ENCODE data around the gene ARHGEF10L. TPM values are rescaled to one million over a fixed set of nuclear protein-coding genes. Genes with fewer than 3 reads are reported as not detected.
"Not testable (repeated sequence)": the region's sequence is repeated elsewhere in the genome, so short reads cannot be mapped to it uniquely, and the experiment has no call there.

The ARHGEF10L gene, protein sequence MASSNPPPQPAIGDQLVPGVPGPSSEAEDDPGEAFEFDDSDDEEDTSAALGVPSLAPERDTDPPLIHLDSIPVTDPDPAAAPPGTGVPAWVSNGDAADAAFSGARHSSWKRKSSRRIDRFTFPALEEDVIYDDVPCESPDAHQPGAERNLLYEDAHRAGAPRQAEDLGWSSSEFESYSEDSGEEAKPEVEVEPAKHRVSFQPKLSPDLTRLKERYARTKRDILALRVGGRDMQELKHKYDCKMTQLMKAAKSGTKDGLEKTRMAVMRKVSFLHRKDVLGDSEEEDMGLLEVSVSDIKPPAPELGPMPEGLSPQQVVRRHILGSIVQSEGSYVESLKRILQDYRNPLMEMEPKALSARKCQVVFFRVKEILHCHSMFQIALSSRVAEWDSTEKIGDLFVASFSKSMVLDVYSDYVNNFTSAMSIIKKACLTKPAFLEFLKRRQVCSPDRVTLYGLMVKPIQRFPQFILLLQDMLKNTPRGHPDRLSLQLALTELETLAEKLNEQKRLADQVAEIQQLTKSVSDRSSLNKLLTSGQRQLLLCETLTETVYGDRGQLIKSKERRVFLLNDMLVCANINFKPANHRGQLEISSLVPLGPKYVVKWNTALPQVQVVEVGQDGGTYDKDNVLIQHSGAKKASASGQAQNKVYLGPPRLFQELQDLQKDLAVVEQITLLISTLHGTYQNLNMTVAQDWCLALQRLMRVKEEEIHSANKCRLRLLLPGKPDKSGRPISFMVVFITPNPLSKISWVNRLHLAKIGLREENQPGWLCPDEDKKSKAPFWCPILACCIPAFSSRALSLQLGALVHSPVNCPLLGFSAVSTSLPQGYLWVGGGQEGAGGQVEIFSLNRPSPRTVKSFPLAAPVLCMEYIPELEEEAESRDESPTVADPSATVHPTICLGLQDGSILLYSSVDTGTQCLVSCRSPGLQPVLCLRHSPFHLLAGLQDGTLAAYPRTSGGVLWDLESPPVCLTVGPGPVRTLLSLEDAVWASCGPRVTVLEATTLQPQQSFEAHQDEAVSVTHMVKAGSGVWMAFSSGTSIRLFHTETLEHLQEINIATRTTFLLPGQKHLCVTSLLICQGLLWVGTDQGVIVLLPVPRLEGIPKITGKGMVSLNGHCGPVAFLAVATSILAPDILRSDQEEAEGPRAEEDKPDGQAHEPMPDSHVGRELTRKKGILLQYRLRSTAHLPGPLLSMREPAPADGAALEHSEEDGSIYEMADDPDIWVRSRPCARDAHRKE (N-terminal part only)
- not detected for total RNA-seq

DNA sequence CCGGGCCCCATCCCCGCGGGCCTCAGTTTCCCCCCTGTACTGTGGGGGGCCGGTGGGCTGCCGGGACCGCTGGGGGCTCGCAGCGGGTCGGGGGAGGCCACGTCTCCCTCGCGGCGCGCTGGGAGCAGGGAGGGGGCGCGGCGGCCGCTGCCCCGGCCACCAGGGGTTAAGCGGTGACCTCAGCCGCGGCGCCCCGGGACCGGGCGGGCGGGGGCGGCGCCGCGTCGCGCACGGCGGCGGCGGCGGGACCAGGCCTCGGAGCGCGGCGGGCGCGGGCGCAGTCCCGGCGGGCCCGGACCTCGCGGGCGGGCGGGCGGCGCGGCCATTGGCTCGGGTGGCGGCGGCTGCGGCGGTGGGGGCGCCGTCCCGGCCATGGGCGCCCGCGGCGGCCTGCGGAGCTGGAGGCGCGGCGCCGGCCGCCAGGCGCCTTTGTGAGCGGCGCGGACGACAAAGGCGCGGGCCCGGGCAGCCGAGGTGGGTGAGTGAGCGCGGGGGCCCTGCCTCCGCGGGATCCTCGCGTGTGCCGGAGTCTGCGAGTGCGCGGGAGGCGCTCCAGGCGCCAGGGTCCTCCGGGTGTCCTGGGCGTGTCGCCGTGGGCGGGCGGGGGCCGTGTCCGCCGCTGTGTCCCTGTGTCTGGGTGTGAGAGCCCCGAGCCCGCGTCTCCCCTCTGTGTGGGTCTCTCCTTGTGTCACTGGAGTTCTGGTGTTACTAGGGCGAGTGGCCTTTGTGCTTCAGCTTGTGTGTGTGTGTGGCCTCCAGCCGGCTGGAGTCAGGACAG, at the start of gene ARHGEF10L:
ARHGEF10L (plus strand) TSS at position 222 of the 778 bp plus-strand sequence. CDS start 40,898 bp downstream, outside the sequence.
- Mint-ChIP-seq H3K27ac (no peak within 1 kb of the TSS), H3K4me3 (peak within 1 kb of the TSS; percentile 51)
- no peak for DNase-seq

DNA sequence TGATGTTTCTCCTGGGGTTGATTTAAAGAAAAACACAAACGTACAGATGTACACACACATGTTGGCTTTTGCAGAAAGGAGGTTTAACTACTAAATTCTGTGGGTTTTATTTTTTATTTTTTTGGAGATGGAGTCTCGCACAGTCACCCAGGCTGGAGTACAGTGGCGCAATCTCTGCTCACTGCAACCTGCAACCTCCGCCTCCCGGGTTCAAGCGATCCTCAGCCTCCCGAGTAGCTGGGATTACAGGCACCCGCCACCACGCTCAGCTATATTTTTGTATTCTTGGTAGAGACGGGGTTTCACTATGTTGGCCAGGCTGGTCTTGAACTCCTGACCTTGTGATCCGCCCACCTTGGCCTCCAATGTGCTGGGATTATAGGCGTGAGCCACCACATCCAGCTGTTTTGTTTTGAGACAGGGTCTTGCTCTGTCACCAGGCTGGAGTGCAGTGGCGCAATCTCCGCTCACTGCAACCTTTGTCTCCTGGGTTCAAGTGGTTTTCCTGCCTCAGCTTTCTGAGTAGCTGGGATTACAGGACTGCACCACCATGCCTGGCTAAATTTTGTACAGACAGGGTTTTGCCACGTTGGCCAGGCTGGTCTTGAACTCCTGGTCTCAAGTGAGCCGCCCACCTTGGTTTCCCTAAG, 49.6 kb upstream of the ARHGEF10L start:
- H3K4me1 Mint-ChIP-seq, H3K27me3 Mint-ChIP-seq, DNase-seq, H3K36me3 Mint-ChIP-seq, H3K27ac Mint-ChIP-seq, H3K4me3 Mint-ChIP-seq, H3K9me3 Mint-ChIP-seq: not testable (repeated sequence)

More for the DNA sequence above, at the start of gene ARHGEF10L:
- peaks cover 54% of the 10 kb centered on the region for H3K27me3 Mint-ChIP-seq
- peaks cover 2% of the 10 kb centered on the region for H3K4me1 Mint-ChIP-seq
- H3K36me3 Mint-ChIP-seq, result no peaks in the 10 kb centered on the region
- peaks cover 1% of the 10 kb centered on the region for H3K9me3 Mint-ChIP-seq

DNA sequence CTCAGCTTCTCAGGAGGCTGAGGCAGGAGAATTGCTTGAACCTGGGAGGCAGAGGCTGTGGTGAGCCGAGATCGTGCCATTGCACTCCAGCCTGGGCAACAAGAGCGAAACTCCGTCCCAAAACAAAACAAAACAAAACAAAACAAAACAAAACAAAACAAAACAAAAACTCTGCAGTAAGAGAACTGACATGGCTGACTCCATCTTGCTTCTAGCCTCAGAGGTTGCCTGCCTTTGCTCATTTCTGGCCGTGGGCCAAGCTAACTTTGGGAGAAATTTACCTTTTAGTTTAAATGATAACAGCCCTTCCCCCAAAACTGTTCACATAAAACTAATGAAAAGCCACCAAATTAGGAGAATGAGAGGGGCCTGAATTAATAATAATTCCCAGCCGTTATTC, 48.8 kb upstream of the ARHGEF10L start:
- not testable (repeated sequence) for H3K36me3 Mint-ChIP-seq, H3K4me1 Mint-ChIP-seq, H3K27ac Mint-ChIP-seq, DNase-seq, H3K4me3 Mint-ChIP-seq, H3K9me3 Mint-ChIP-seq, H3K27me3 Mint-ChIP-seq

DNA sequence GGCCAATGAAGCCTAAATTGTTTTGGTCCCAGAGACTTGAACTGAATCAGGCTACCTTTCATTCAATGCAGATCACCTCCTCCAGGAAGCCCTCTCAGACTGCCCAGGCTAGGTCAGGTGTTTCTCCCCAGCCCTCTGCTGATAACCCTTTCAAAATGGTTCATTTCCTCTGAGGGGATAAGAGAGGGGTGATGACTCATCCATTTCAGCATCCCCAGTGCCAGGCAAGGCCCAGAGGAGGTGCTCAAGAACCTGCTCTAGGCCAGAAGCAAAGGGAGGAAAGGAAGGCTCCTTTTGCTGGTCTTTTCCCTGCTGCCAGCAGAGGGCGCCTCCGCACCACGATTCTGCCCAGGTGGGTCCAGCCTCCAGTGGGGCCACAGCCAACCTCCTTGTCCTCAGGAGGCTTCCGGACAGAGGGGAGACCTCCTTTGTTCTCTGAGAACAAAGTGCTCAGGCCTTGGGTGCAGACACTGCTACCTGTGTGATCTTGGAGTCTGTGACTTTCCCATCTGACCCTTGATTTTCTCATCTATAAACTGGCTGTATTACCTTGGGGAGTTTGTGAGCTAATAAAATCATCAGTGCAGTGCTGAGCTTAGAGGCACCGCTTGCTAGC, 45.3 kb upstream of the ARHGEF10L start:
- no peak overlapping the region for H3K4me3 Mint-ChIP-seq

DNA sequence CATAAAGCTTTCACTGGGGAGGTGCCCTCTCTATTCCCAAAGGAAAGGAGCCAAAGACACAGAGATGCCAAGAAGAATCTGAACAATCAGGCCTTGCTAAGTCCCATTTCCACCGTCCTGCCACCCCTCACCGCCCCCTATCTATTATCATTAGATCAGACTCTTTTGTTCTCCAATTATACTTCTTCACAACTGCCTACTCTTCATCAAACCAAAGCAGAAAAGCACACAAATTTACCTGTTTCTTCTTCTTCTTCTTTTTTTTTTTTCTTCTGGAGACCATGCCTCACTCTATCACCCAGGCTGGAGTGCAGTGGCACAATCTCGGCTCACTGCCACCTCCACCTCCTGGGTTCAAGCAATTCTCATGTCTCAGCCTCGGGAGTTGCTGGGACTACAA, 43.1 kb upstream of the ARHGEF10L start:
- no peaks in the 10 kb centered on the region for H3K36me3 Mint-ChIP-seq
- no peaks in the 10 kb centered on the region for H3K4me1 Mint-ChIP-seq
- no peak overlapping the region for H3K27ac Mint-ChIP-seq
- H3K27me3 Mint-ChIP-seq, result peaks cover 3% of the 10 kb centered on the region
- DNase-seq, result no peak
- no peak overlapping the region for H3K4me3 Mint-ChIP-seq
- H3K9me3 Mint-ChIP-seq, result peaks cover 3% of the 10 kb centered on the region

More for the DNA sequence above, 45.3 kb upstream of the ARHGEF10L start:
- H3K9me3 Mint-ChIP-seq, result peaks cover 3% of the 10 kb centered on the region
- H3K27ac Mint-ChIP-seq, result no peak overlapping the region
- DNase-seq, result peak; percentile 72
- no peaks in the 10 kb centered on the region for H3K4me1 Mint-ChIP-seq
- H3K27me3 Mint-ChIP-seq, result peaks cover 3% of the 10 kb centered on the region
- no peaks in the 10 kb centered on the region for H3K36me3 Mint-ChIP-seq

DNA sequence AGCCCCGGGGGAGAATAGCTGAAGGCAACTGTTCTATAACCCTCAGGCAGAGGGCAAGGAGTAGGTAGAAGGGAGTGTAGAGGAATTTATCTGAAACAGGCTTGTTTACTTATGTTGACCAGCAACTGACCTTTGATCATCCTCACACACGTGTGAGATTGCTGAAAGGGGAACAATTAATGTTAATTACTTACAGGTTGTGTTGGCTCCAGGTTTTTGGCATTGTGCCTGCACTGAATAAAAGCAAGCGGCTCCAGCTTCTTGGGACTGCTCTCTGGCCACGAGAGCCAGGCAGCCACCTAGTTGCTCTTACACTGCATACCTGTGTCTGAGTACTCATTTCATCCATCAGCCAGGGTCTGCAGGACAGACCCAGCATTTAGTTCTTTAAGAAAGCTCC, 41.3 kb upstream of the ARHGEF10L start:
- H3K9me3 Mint-ChIP-seq, result peaks cover 3% of the 10 kb centered on the region

DNA sequence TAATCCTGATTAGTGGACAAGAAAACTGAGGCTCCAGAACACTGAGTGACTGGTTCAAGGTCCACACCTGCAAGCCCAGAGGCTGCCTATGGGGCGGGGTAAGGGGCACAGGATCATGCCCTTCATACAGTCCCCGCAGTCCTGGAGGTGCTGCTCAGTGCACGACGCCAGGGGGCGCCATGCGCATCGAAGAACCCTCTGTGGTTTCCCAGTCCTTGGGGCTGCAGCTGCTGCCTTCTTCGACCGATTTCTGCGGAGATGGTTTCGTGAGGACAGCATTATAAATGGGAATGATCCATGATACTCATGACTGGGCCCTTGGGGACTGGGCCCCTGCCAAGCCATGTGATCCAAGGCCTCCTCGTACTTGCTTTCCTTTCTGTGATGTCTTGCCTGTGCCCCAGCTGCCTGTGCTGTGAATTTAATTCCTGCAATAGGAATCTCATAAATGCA, 37.1 kb upstream of the ARHGEF10L start:
- Mint-ChIP-seq H3K36me3 (no peaks in the 10 kb centered on the region), H3K4me3 (no peak overlapping the region), H3K9me3 (peaks cover 3% of the 10 kb centered on the region), H3K27me3 (peaks cover 10% of the 10 kb centered on the region), H3K27ac (no peak overlapping the region), H3K4me1 (peaks cover 2% of the 10 kb centered on the region)
- DNase-seq, result peak; percentile 61

More for the DNA sequence above, 41.3 kb upstream of the ARHGEF10L start:
- no peak overlapping the region for H3K27ac Mint-ChIP-seq
- no peaks in the 10 kb centered on the region for H3K36me3 Mint-ChIP-seq
- H3K4me3 Mint-ChIP-seq, result no peak overlapping the region
- peaks cover 2% of the 10 kb centered on the region for H3K4me1 Mint-ChIP-seq
- H3K27me3 Mint-ChIP-seq, result peaks cover 14% of the 10 kb centered on the region
- DNase-seq, result no peak

DNA sequence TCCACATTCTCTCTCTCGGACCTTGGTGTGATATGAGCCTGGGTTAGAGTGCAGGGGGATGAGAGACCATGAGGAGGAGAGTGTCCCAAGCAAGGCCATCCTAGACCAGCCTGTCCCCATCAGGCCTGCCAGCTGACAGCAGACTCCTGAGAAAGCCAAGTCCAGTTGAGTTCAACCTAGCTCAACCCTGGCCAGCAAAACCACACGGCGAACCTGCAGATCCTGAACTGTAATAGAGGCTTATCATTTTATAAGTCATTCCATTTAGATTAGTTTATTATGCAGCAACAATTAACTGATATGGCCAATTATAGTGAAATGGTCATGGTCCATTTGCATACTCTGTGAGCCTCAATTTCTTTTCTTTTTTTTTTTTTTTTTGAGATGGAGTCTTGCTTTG, 36.4 kb upstream of the ARHGEF10L start:
- Mint-ChIP-seq H3K4me1 (peaks cover 2% of the 10 kb centered on the region), H3K27me3 (peaks cover 10% of the 10 kb centered on the region), H3K27ac (no peak overlapping the region), H3K4me3 (no peak overlapping the region), H3K9me3 (peaks cover 1% of the 10 kb centered on the region), H3K36me3 (no peaks in the 10 kb centered on the region)
- no peak for DNase-seq

DNA sequence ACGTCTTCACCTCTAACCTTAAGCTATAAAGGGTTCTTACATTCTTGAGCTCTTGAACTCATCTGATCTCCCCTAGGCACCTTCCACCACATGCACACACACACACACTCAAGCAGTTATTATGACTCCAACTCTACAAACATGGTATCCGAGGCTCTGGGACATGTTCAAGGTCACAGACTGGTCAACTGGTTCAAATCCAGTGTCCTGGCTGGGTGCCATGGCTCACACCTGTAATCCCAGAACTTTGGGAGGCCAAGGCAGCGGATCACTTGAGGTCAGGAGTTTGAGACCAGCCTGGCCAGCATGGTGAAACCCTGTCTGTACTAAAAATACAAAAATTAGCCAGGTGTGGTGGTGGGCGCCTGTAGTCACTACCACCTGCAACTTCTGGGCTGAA, 32.3 kb upstream of the ARHGEF10L start:
- H3K9me3 Mint-ChIP-seq, H3K27me3 Mint-ChIP-seq, H3K4me3 Mint-ChIP-seq: not testable (repeated sequence)

DNA sequence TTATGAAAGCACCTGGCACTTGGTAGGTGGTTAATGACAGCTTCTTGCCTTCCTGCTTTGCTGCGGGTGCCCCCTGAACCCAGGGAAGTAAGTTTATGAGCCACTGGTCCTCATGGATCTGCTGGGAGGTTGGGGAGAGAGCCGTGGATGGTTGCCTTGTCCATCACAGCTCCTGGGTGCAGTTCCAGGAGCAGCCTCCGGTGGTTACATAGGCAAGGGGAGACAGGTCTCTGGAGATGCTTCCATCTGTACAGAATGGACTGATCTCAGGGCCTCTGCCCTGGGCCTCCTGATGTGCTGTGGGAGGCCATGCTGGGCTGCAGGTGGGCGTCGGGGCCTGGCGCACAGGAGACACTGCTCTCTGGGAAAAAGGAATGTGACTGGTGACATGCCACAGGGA, 31.6 kb upstream of the ARHGEF10L start:
- no peaks in the 10 kb centered on the region for H3K27me3 Mint-ChIP-seq
- no peak overlapping the region for H3K4me3 Mint-ChIP-seq
- no peak for DNase-seq
- H3K27ac Mint-ChIP-seq, result no peak overlapping the region
- H3K9me3 Mint-ChIP-seq, result no peaks in the 10 kb centered on the region
- no peaks in the 10 kb centered on the region for H3K4me1 Mint-ChIP-seq
- H3K36me3 Mint-ChIP-seq, result no peaks in the 10 kb centered on the region

More for the DNA sequence above, 32.3 kb upstream of the ARHGEF10L start:
- not testable (repeated sequence) for H3K4me1 Mint-ChIP-seq, H3K27ac Mint-ChIP-seq, H3K36me3 Mint-ChIP-seq, DNase-seq

DNA sequence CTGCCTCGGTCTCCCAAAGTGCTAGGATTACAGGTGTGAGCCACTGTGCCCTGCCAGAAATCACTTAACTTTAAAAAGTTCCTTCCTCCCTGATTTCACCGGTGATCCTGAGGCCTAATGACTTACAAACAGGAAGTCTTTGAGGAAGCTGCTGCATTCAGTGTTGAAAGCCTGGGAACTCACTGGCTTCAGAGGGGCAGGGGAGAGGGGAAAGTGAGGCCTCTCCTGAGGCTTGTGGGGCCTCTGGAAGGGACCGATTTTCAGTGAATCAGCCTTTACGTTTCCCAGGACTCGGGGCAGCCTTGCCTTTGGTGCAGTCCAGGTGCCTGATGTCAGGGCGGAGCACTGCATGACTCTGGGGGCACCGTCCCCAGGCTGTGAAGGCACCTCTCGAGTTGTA, 30.1 kb upstream of the ARHGEF10L start:
- Mint-ChIP-seq H3K4me1 (no peaks in the 10 kb centered on the region), H3K27me3 (no peaks in the 10 kb centered on the region), H3K36me3 (no peaks in the 10 kb centered on the region), H3K9me3 (no peaks in the 10 kb centered on the region), H3K27ac (no peak overlapping the region), H3K4me3 (no peak overlapping the region)
- no peak for DNase-seq

DNA sequence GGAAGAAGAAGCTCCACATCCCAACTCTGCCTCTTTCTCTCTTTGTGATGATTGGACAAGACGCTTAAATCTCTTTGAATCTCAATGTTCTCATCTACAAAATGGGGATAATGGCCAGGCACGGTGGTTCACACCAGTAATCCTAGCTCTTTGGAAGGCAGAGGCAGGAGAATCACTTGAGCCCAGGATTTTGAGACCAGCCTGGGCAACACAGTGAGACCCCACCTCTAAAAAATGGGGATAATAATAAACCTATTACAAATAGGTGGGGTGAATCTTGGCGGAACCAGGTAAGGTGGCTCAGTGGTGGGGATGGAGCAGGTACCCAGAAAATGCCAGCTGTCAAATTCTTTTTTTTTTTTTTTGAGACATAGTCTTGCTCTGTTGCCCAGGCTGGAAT, 29.4 kb upstream of the ARHGEF10L start:
- no peaks in the 10 kb centered on the region for H3K27me3 Mint-ChIP-seq
- H3K36me3 Mint-ChIP-seq, result no peaks in the 10 kb centered on the region
- H3K9me3 Mint-ChIP-seq, result no peaks in the 10 kb centered on the region
- H3K4me1 Mint-ChIP-seq, result no peaks in the 10 kb centered on the region
- DNase-seq, result no peak
- no peak overlapping the region for H3K4me3 Mint-ChIP-seq
- H3K27ac Mint-ChIP-seq, result no peak overlapping the region

DNA sequence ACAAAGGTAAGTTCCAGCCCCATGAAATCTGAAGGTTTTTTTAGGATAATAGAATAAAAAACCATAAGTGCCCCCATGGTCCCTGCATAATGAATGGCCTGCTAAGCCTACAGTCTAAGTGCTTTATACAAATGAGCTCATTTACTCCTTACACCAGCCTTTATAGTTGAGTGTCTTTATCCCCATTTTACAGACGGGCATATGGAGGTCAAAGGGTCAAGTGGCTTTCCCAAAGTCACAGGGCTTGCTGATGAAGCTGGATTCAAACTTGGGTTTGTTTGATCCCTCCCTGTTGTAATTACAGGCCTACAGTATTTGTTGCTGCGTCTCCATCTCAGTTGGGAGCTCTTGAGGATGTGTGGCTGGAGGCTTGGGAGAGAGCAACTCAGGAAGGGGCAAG, 28.3 kb upstream of the ARHGEF10L start:
- no peaks in the 10 kb centered on the region for H3K9me3 Mint-ChIP-seq
- H3K4me1 Mint-ChIP-seq, result no peaks in the 10 kb centered on the region
- H3K36me3 Mint-ChIP-seq, result no peaks in the 10 kb centered on the region
- no peak overlapping the region for H3K4me3 Mint-ChIP-seq
- DNase-seq, result no peak
- no peak overlapping the region for H3K27ac Mint-ChIP-seq
- peaks cover 6% of the 10 kb centered on the region for H3K27me3 Mint-ChIP-seq

Data from activated naive CD8-positive, alpha-beta T cell treated with anti-CD3 and anti-CD28 coated beads for 36 hours (primary cell).